ENCODE data around the gene NPR2.

NPR2 gene

GRCh38 chr9:35748242-35748857 is 43.0 kb upstream of the NPR2 start:
- DNase-seq (ENCODE audit: low read depth), result no peak
- H3K4me3 ChIP-seq (ENCODE audit: low read depth, low read length), result peak overlapping the region; percentile 83
- TF ChIP-seq, protein P1, sequence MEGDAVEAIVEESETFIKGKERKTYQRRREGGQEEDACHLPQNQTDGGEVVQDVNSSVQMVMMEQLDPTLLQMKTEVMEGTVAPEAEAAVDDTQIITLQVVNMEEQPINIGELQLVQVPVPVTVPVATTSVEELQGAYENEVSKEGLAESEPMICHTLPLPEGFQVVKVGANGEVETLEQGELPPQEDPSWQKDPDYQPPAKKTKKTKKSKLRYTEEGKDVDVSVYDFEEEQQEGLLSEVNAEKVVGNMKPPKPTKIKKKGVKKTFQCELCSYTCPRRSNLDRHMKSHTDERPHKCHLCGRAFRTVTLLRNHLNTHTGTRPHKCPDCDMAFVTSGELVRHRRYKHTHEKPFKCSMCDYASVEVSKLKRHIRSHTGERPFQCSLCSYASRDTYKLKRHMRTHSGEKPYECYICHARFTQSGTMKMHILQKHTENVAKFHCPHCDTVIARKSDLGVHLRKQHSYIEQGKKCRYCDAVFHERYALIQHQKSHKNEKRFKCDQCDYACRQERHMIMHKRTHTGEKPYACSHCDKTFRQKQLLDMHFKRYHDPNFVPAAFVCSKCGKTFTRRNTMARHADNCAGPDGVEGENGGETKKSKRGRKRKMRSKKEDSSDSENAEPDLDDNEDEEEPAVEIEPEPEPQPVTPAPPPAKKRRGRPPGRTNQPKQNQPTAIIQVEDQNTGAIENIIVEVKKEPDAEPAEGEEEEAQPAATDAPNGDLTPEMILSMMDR (conservative IDR thresholded peaks at IDR 0.05; ENCODE audit: low read depth, low read length), result no peak

DNA sequence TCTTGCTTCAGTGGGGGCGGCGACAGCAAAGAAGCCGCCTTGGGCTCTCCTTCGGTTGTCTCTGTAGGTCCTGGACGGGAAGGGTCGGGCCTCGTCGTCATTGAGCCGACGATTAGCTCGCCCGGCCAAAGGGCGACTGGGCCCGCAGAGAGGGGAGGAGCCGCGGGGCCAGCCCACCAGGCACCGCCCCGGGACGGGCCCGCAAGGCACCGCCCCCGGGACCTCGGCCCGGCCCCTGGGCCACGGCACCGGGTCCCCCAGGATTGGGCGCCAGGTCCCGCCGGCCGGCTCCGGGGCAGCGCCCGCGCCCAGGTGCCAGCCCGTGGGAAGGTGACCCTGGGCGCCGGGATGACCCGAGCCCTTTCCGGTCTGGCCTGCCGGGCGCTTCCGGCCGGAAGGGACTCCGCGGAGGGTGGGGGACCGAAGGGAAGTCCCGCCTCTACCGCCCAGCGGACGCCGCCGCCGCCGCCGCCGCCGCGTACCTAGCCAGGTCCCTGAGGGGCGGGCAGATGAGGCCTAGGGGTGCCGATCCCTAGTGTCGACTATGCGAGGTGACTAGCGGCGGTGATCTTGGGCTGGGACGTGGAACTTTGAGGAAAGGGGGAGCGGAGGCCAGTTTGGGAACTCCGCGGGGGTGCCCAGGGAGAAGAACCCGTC is 42.4 kb upstream of the NPR2 start, which contains the start of the genes GBA2 and RGP1:
Gene GBA2, minus strand, starts transcription at position 371 of the 657 bp plus-strand sequence. CDS start 524 bp downstream, outside the sequence.
Gene RGP1, plus strand, starts transcription at position 430 of the 657 bp plus-strand sequence. CDS start 469 bp downstream, outside the sequence.
- DNase-seq (ENCODE audit: low read depth), result peak; percentile 67
- peak within 1 kb of the TSS; percentile 83 for H3K4me3 ChIP-seq (ENCODE audit: low read depth, low read length)
- TF ChIP-seq, protein P1 (conservative IDR thresholded peaks at IDR 0.05; ENCODE audit: low read depth, low read length), result no peak

- TF ChIP-seq, protein P1 (conservative IDR thresholded peaks at IDR 0.05; ENCODE audit: low read depth, low read length), result no peak
Observed at GRCh38 chr9:35749515-35750255, 41.7 kb upstream of the NPR2 start.

DNA sequence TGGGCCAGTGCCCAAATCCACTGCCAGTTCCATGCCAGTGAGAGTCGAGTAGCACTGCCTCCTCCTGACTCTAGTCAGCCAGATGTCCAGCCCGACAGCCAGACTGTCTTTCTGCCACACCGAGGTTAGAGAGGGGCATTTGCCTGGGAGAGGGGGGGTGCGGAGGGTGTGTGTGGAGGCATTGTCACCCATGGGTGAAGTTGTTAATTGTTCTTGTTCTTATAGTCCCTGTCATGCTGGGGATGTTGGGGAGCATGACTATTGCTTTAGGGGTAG is 41.2 kb upstream of the NPR2 start:
- TF ChIP-seq, protein P1 (conservative IDR thresholded peaks at IDR 0.05; ENCODE audit: low read depth, low read length), result no peak
- DNase-seq (ENCODE audit: low read depth), result no peak
- peak overlapping the region; percentile 83 for H3K4me3 ChIP-seq (ENCODE audit: low read depth, low read length)

More at GRCh38 chr9:35749515-35750255, 41.7 kb upstream of the NPR2 start:
- H3K4me3 ChIP-seq (ENCODE audit: low read depth, low read length), result peak overlapping the region; percentile 83
- no peak for DNase-seq (ENCODE audit: low read depth)

GRCh38 chr9:35753466-35753865 is 37.9 kb upstream of the NPR2 start:
- no peak overlapping the region for H3K4me3 ChIP-seq (ENCODE audit: low read depth, low read length)
- DNase-seq (ENCODE audit: low read depth), result no peak
- TF ChIP-seq, protein P1 (conservative IDR thresholded peaks at IDR 0.05; ENCODE audit: low read depth, low read length), result no peak

DNA sequence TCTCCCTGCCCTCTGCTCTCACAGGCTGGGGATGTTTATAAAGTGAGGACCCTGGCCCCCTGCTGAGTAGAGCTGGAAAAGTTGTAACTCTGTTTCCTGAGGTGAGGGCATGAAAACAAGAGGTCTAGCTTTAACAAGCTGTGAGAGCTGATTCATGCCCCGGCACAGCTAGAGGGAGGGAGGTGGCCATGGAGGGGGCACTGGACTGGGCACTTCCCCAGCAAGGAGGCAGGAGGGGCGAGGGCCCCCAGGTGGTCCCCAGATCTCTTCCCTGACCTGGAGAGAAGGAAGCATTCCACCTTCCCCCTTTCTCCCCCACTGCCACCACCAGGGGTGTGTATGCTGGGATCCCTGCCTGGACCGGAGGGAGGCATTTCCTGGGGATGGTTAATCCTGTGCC is 37.1 kb upstream of the NPR2 start, which contains the start of gene MSMP:
Gene MSMP, minus strand, starts transcription at position 13 of the 400 bp plus-strand sequence. CDS start 147 bp downstream, outside the sequence.
- TF ChIP-seq, protein P1 (conservative IDR thresholded peaks at IDR 0.05; ENCODE audit: low read depth, low read length), result no peak
- DNase-seq (ENCODE audit: low read depth), result peak; percentile 45
- no peak within 1 kb of the TSS for H3K4me3 ChIP-seq (ENCODE audit: low read depth, low read length)
